ENCODE measurements around the gene STIM2.

Gene STIM2

GRCh38 chr4:26815199-26815598, 45.4 kb upstream of the STIM2 start:
- no peak overlapping the region for H2BK12ac ChIP-seq (ENCODE audit: low read length)
- no peaks in the 10 kb centered on the region for H3K4me1 ChIP-seq (ENCODE audit: control insufficient read depth in 1 of 2, insufficient read depth in 2 of 2, low read length in 2 of 2)
- H3K9ac ChIP-seq (ENCODE audit: low read length), result no peak overlapping the region
- H3K79me1 ChIP-seq (ENCODE audit: low read length), result no peaks in the 10 kb centered on the region
- no peak overlapping the region for H2BK5ac ChIP-seq (ENCODE audit: low read depth, low read length, poor library complexity)
- H2AFZ ChIP-seq (ENCODE audit: insufficient read depth, low read length, poor library complexity), result no peak overlapping the region
- no peak overlapping the region for H3K4me2 ChIP-seq (ENCODE audit: low read length)
- no peak for DNase-seq
- no peak overlapping the region for H4K91ac ChIP-seq (ENCODE audit: low read depth, low read length)
- H3K4me3 ChIP-seq (ENCODE audit: low read depth, low read length), result no peak overlapping the region
- no peaks in the 10 kb centered on the region for H3K79me2 ChIP-seq (ENCODE audit: control insufficient read depth, insufficient read depth, low read length, poor library complexity)
- no peak overlapping the region for H3K18ac ChIP-seq (ENCODE audit: low read length)
- H3K9me3 ChIP-seq (ENCODE audit: insufficient read depth, low read depth, low read length), result no peaks in the 10 kb centered on the region
- no peaks in the 10 kb centered on the region for H3K36me3 ChIP-seq (ENCODE audit: control insufficient read depth in 1 of 2, insufficient read depth in 2 of 2, low read length in 2 of 2)
- no peak overlapping the region for H4K8ac ChIP-seq (ENCODE audit: low read depth, low read length)
- H3K27ac ChIP-seq (ENCODE audit: low read depth, low read length), result no peak overlapping the region
- no peak overlapping the region for H4K12ac ChIP-seq (ENCODE audit: low read depth, low read length)
- H3K23ac ChIP-seq (ENCODE audit: low read length), result no peak overlapping the region
- no peak overlapping the region for H3K4ac ChIP-seq (ENCODE audit: low read depth, low read length)
- no peak overlapping the region for H2AK5ac ChIP-seq (ENCODE audit: low read length)
- H3K27me3 ChIP-seq (ENCODE audit: insufficient read depth, low read length), result no peaks in the 10 kb centered on the region
- H3K14ac ChIP-seq (ENCODE audit: low read length), result no peak overlapping the region
- no peak overlapping the region for H2BK120ac ChIP-seq (ENCODE audit: insufficient read depth, low read length, poor library complexity)

- Histone ChIP-seq H3K4me1 (ENCODE audit: control insufficient read depth in 1 of 2, insufficient read depth in 2 of 2, low read length in 2 of 2) (no peaks in the 10 kb centered on the region), H3K27ac (ENCODE audit: low read depth, low read length) (no peak overlapping the region), H4K8ac (ENCODE audit: low read depth, low read length) (no peak overlapping the region), H3K36me3 (ENCODE audit: control insufficient read depth in 1 of 2, insufficient read depth in 2 of 2, low read length in 2 of 2) (no peaks in the 10 kb centered on the region), H2BK120ac (ENCODE audit: insufficient read depth, low read length, poor library complexity) (no peak overlapping the region), H3K79me2 (ENCODE audit: control insufficient read depth, insufficient read depth, low read length, poor library complexity) (no peaks in the 10 kb centered on the region), H3K4me3 (ENCODE audit: low read depth, low read length) (no peak overlapping the region), H4K12ac (ENCODE audit: low read depth, low read length) (no peak overlapping the region), H3K4me2 (ENCODE audit: low read length) (no peak overlapping the region), H4K91ac (ENCODE audit: low read depth, low read length) (no peak overlapping the region), H2AFZ (ENCODE audit: insufficient read depth, low read length, poor library complexity) (no peak overlapping the region), H2BK5ac (ENCODE audit: low read depth, low read length, poor library complexity) (no peak overlapping the region), H3K14ac (ENCODE audit: low read length) (no peak overlapping the region), H3K9me3 (ENCODE audit: insufficient read depth, low read depth, low read length) (no peaks in the 10 kb centered on the region), H3K23ac (ENCODE audit: low read length) (no peak overlapping the region), H2BK12ac (ENCODE audit: low read length) (no peak overlapping the region), H3K18ac (ENCODE audit: low read length) (no peak overlapping the region), H3K27me3 (ENCODE audit: insufficient read depth, low read length) (no peaks in the 10 kb centered on the region), H2AK5ac (ENCODE audit: low read length) (no peak overlapping the region), H3K79me1 (ENCODE audit: low read length) (no peaks in the 10 kb centered on the region), H3K9ac (ENCODE audit: low read length) (no peak overlapping the region), H3K4ac (ENCODE audit: low read depth, low read length) (no peak overlapping the region)
- no peak for DNase-seq
- no CpG with 5 or more reads among the region's 5 CpGs for WGBS (ENCODE audit: extremely low coverage, insufficient coverage, insufficient read length)
Observed at GRCh38 chr4:26815706-26816105, 44.9 kb upstream of the STIM2 start.

GRCh38 chr4:26819026-26819425, 41.6 kb upstream of the STIM2 start:
- Histone ChIP-seq H2BK12ac (ENCODE audit: low read length) (no peak overlapping the region), H3K79me1 (ENCODE audit: low read length) (no peaks in the 10 kb centered on the region), H3K4me3 (ENCODE audit: low read depth, low read length) (no peak overlapping the region), H4K8ac (ENCODE audit: low read depth, low read length) (no peak overlapping the region), H3K36me3 (ENCODE audit: control insufficient read depth in 1 of 2, insufficient read depth in 2 of 2, low read length in 2 of 2) (no peaks in the 10 kb centered on the region), H3K9me3 (ENCODE audit: insufficient read depth, low read depth, low read length) (peaks cover 1% of the 10 kb centered on the region), H3K23ac (ENCODE audit: low read length) (no peak overlapping the region), H3K4me2 (ENCODE audit: low read length) (no peak overlapping the region), H2BK120ac (ENCODE audit: insufficient read depth, low read length, poor library complexity) (no peak overlapping the region), H3K79me2 (ENCODE audit: control insufficient read depth, insufficient read depth, low read length, poor library complexity) (no peaks in the 10 kb centered on the region), H3K4ac (ENCODE audit: low read depth, low read length) (no peak overlapping the region), H4K91ac (ENCODE audit: low read depth, low read length) (no peak overlapping the region), H3K27ac (ENCODE audit: low read depth, low read length) (no peak overlapping the region), H3K27me3 (ENCODE audit: insufficient read depth, low read length) (no peaks in the 10 kb centered on the region), H2AK5ac (ENCODE audit: low read length) (no peak overlapping the region), H3K4me1 (ENCODE audit: control insufficient read depth in 1 of 2, insufficient read depth in 2 of 2, low read length in 2 of 2) (no peaks in the 10 kb centered on the region), H2BK5ac (ENCODE audit: low read depth, low read length, poor library complexity) (no peak overlapping the region), H3K9ac (ENCODE audit: low read length) (no peak overlapping the region), H3K14ac (ENCODE audit: low read length) (no peak overlapping the region), H3K18ac (ENCODE audit: low read length) (no peak overlapping the region), H4K12ac (ENCODE audit: low read depth, low read length) (no peak overlapping the region), H2AFZ (ENCODE audit: insufficient read depth, low read length, poor library complexity) (no peak overlapping the region)
- DNase-seq, result no peak
- WGBS (ENCODE audit: extremely low coverage, insufficient coverage, insufficient read length), result no CpG with 5 or more reads among the region's 4 CpGs

- WGBS (ENCODE audit: extremely low coverage, insufficient coverage, insufficient read length), result no CpG with 5 or more reads among the region's 3 CpGs
- H4K8ac ChIP-seq (ENCODE audit: low read depth, low read length), result no peak overlapping the region
- peaks cover 1% of the 10 kb centered on the region for H3K9me3 ChIP-seq (ENCODE audit: insufficient read depth, low read depth, low read length)
- no peak overlapping the region for H3K4ac ChIP-seq (ENCODE audit: low read depth, low read length)
- no peak overlapping the region for H3K18ac ChIP-seq (ENCODE audit: low read length)
- H2BK12ac ChIP-seq (ENCODE audit: low read length), result no peak overlapping the region
- no peak overlapping the region for H3K14ac ChIP-seq (ENCODE audit: low read length)
- H3K27me3 ChIP-seq (ENCODE audit: insufficient read depth, low read length), result no peaks in the 10 kb centered on the region
- DNase-seq, result no peak
- H3K4me2 ChIP-seq (ENCODE audit: low read length), result no peak overlapping the region
- no peak overlapping the region for H3K4me3 ChIP-seq (ENCODE audit: low read depth, low read length)
- no peak overlapping the region for H2BK120ac ChIP-seq (ENCODE audit: insufficient read depth, low read length, poor library complexity)
- no peaks in the 10 kb centered on the region for H3K4me1 ChIP-seq (ENCODE audit: control insufficient read depth in 1 of 2, insufficient read depth in 2 of 2, low read length in 2 of 2)
- H2BK5ac ChIP-seq (ENCODE audit: low read depth, low read length, poor library complexity), result no peak overlapping the region
- H2AK5ac ChIP-seq (ENCODE audit: low read length), result no peak overlapping the region
- no peaks in the 10 kb centered on the region for H3K79me1 ChIP-seq (ENCODE audit: low read length)
- no peaks in the 10 kb centered on the region for H3K79me2 ChIP-seq (ENCODE audit: control insufficient read depth, insufficient read depth, low read length, poor library complexity)
- H3K9ac ChIP-seq (ENCODE audit: low read length), result no peak overlapping the region
- no peaks in the 10 kb centered on the region for H3K36me3 ChIP-seq (ENCODE audit: control insufficient read depth in 1 of 2, insufficient read depth in 2 of 2, low read length in 2 of 2)
- no peak overlapping the region for H3K27ac ChIP-seq (ENCODE audit: low read depth, low read length)
- H4K12ac ChIP-seq (ENCODE audit: low read depth, low read length), result no peak overlapping the region
- no peak overlapping the region for H4K91ac ChIP-seq (ENCODE audit: low read depth, low read length)
- H3K23ac ChIP-seq (ENCODE audit: low read length), result no peak overlapping the region
- no peak overlapping the region for H2AFZ ChIP-seq (ENCODE audit: insufficient read depth, low read length, poor library complexity)
Observed at GRCh38 chr4:26819478-26820095, 41.1 kb upstream of the STIM2 start.
